Measurements from ENCODE around the gene SRPK1. TPM values are rescaled to one million over a fixed set of nuclear protein-coding genes. Genes with fewer than 3 reads are reported as not detected.
"Not testable (repeated sequence)": the region's sequence is repeated elsewhere in the genome, so short reads cannot be mapped to it uniquely, and the experiment has no call there.

Gene SRPK1
- total and polyA plus RNA-seq, 8 donors: 10.7 to 204 (median 30.4) TPM

GRCh38 chr6:35945650-35946025 is 24.7 kb upstream of the SRPK1 start:
- H3K9me3 ChIP-seq: no peaks in the 10 kb centered on the region
- DNase-seq: no peak
- H3K36me3 ChIP-seq: no peaks in the 10 kb centered on the region
- intact Hi-C loops (cut with DNase I; ENCODE audit: low total_unique reads): no loop called here
- no peak overlapping the region for H3K4me3 ChIP-seq
- no peaks in the 10 kb centered on the region for H3K27me3 ChIP-seq
- no peak for TF ChIP-seq POLR2AphosphoS5 (IDR thresholded peaks at IDR 0.05)
- no peak for TF ChIP-seq EP300 (IDR thresholded peaks at IDR 0.05)
- TF ChIP-seq CTCF (IDR thresholded peaks at IDR 0.05): no peak
- TF ChIP-seq POLR2A (IDR thresholded peaks at IDR 0.05): no peak
- 68 to 92% (median 71%) methylated on average over 1 of the region's 1 CpG for WGBS, 5 donors
- no peak overlapping the region for H3K27ac ChIP-seq
- no peaks in the 10 kb centered on the region for H3K4me1 ChIP-seq

- intact Hi-C loops (cut with DNase I; ENCODE audit: low total_unique reads): no loop called here
- no peaks in the 10 kb centered on the region for H3K4me1 ChIP-seq
- no peak for DNase-seq
- no peak overlapping the region for H3K27ac ChIP-seq
- WGBS, 5 donors: 72 to 97% (median 94%) methylated on average over 1 of the region's 1 CpG
- H3K4me3 ChIP-seq: no peak overlapping the region
- H3K27me3 ChIP-seq: no peaks in the 10 kb centered on the region
- TF ChIP-seq POLR2AphosphoS5 (IDR thresholded peaks at IDR 0.05): no peak
- no peak for TF ChIP-seq CTCF (IDR thresholded peaks at IDR 0.05)
- no peak for TF ChIP-seq EP300 (IDR thresholded peaks at IDR 0.05)
- no peak for TF ChIP-seq POLR2A (IDR thresholded peaks at IDR 0.05)
- no peaks in the 10 kb centered on the region for H3K36me3 ChIP-seq
- no peaks in the 10 kb centered on the region for H3K9me3 ChIP-seq
Measured at GRCh38 chr6:35943390-35943789, 22.5 kb upstream of the SRPK1 start.

- H3K27me3 ChIP-seq: no peaks in the 10 kb centered on the region
- H3K36me3 ChIP-seq: no peaks in the 10 kb centered on the region
- H3K9me3 ChIP-seq: no peaks in the 10 kb centered on the region
- H3K27ac ChIP-seq: no peak overlapping the region
- no peak for TF ChIP-seq CTCF (IDR thresholded peaks at IDR 0.05)
- no peak for TF ChIP-seq POLR2AphosphoS5 (IDR thresholded peaks at IDR 0.05)
- TF ChIP-seq POLR2A (IDR thresholded peaks at IDR 0.05): no peak
- no peak for TF ChIP-seq EP300 (IDR thresholded peaks at IDR 0.05)
- intact Hi-C loops (cut with DNase I; ENCODE audit: low total_unique reads): no loop called here
- H3K4me1 ChIP-seq: no peaks in the 10 kb centered on the region
- H3K4me3 ChIP-seq: no peak overlapping the region
- DNase-seq: no peak
Measured at GRCh38 chr6:35942355-35942754, 21.5 kb upstream of the SRPK1 start.

GRCh38 chr6:35941170-35941569 is 20.3 kb upstream of the SRPK1 start:
- H3K4me1 ChIP-seq; intact Hi-C loops (cut with DNase I; ENCODE audit: low total_unique reads); H3K4me3 ChIP-seq; H3K9me3 ChIP-seq; H3K27ac ChIP-seq; H3K36me3 ChIP-seq; DNase-seq; H3K27me3 ChIP-seq: not testable (repeated sequence)
- WGBS, 5 donors: 79 to 89% (median 86%) methylated on average over 7 of the region's 7 CpGs

GRCh38 chr6:35940014-35940413 is 19.1 kb upstream of the SRPK1 start:
- H3K9me3 ChIP-seq; H3K4me3 ChIP-seq; H3K4me1 ChIP-seq; H3K27ac ChIP-seq; H3K27me3 ChIP-seq; intact Hi-C loops (cut with DNase I; ENCODE audit: low total_unique reads); DNase-seq; H3K36me3 ChIP-seq: not testable (repeated sequence)
- 91 to 97% (median 95%) methylated on average over 2 of the region's 2 CpGs for WGBS, 5 donors

GRCh38 chr6:35939259-35939658 is 18.4 kb upstream of the SRPK1 start:
- 89 to 94% (median 92%) methylated on average over 5 of the region's 5 CpGs for WGBS, 5 donors
- H3K27me3 ChIP-seq; H3K9me3 ChIP-seq; H3K27ac ChIP-seq; DNase-seq; H3K36me3 ChIP-seq; H3K4me1 ChIP-seq; intact Hi-C loops (cut with DNase I; ENCODE audit: low total_unique reads); H3K4me3 ChIP-seq: not testable (repeated sequence)

Measured in stomach (tissue), 9 donors.